Measurements from ENCODE around the gene ZNF329. TPM values are rescaled to one million over a fixed set of nuclear protein-coding genes. Genes with fewer than 3 reads are reported as not detected.

ZNF329 gene
- total RNA-seq = 8.1 to 11.5 TPM (median 9.2 TPM) in 3 replicates
- long read RNA-seq, partial matches to known transcripts = 0 of 2 reads
- long read RNA-seq, other reads (novel, unspliced or antisense) = 1 of 2 reads

DNA sequence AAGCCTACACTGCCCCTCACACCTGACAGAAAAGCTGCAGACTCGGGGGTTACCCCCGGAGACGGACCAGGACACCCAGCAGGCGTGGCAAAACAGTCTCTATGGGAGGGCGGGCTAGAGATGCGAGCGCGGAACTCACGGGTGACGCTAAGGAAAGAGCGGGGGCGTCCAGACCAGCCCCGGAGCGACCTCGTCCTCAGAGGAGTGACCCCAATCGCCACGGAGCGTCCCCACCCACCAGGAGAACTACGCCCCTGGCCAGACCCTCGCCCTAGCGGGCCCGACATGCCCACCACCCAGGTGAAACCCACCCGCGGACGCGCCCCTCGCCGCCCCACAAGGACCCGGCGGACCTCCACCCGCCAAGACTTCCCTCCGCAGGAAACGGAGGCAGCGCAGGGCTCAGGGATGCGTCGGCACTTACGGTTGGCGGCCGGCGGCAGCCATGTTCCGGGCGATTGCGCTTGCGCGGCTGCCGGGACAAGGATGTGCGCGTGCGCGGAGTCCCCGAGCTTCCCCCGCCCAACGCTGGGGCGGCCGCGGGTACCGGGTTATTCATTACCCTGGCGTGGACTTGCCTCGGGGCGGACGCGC is at the start of gene ZNF329:
Gene ZNF329 (minus strand): TSS at position 462 of the 594 bp plus-strand sequence. CDS start 21,286 bp downstream, outside the sequence.
- peaks cover 26% of the 10 kb centered on the region for H3K4me1 Mint-ChIP-seq (ENCODE audit: low read depth)
- H3K36me3 Mint-ChIP-seq (ENCODE audit: low read depth) = peaks cover 24% of the 10 kb centered on the region
- peaks cover 21% of the 10 kb centered on the region for H3K9me3 Mint-ChIP-seq (ENCODE audit: low read depth)
- peak within 1 kb of the TSS; percentile 87 for H3K27ac Mint-ChIP-seq (ENCODE audit: unreplicated experiment)
- TF ChIP-seq, protein P1, sequence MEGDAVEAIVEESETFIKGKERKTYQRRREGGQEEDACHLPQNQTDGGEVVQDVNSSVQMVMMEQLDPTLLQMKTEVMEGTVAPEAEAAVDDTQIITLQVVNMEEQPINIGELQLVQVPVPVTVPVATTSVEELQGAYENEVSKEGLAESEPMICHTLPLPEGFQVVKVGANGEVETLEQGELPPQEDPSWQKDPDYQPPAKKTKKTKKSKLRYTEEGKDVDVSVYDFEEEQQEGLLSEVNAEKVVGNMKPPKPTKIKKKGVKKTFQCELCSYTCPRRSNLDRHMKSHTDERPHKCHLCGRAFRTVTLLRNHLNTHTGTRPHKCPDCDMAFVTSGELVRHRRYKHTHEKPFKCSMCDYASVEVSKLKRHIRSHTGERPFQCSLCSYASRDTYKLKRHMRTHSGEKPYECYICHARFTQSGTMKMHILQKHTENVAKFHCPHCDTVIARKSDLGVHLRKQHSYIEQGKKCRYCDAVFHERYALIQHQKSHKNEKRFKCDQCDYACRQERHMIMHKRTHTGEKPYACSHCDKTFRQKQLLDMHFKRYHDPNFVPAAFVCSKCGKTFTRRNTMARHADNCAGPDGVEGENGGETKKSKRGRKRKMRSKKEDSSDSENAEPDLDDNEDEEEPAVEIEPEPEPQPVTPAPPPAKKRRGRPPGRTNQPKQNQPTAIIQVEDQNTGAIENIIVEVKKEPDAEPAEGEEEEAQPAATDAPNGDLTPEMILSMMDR (IDR thresholded peaks at IDR 0.05) = no peak
- peak within 1 kb of the TSS; percentile 94 for H3K4me3 Mint-ChIP-seq (ENCODE audit: unreplicated experiment)
- no peaks in the 10 kb centered on the region for H3K27me3 Mint-ChIP-seq (ENCODE audit: low read depth)
- DNase-seq (ENCODE audit: low spot score) = peak; percentile 95

DNA sequence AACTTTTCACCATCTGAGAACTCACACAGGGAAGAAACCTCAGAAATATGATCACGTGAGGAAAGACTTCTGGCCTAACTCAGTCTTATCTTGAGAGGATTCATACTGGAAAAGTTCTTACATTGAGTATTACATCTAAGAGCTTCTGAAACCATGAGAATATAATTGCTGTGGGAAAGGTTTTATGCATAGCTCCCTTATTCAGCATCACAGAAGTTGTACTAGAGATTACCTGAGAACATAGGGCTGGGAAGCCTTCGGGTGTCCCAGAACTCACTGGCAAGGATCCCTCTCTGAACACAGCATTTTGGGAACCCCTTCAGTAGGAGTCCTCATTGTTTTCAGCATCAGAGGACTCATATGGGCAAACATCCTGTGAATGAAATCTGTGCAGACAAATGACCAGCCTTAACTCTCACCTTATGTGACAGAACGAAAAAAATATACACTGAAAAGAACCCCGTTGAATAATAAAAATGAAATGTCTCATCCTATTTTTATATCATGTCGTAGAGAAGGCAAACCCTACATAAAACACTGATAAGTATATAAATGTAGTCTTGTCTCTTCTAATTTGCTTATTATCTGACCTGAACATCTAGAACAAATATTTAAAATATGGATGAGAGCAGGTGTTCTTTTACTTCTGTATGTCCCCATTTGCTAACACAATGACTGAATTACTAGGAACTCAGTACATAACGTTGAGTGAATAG is 46.5 kb upstream of the ZNF329 start:
- TF ChIP-seq, protein P1 (IDR thresholded peaks at IDR 0.05) = no peak
- peaks cover 63% of the 10 kb centered on the region for H3K9me3 Mint-ChIP-seq (ENCODE audit: low read depth)
- H3K4me1 Mint-ChIP-seq (ENCODE audit: low read depth) = no peaks in the 10 kb centered on the region
- no peaks in the 10 kb centered on the region for H3K27me3 Mint-ChIP-seq (ENCODE audit: low read depth)
- DNase-seq (ENCODE audit: low spot score) = no peak
- peaks cover 80% of the 10 kb centered on the region for H3K36me3 Mint-ChIP-seq (ENCODE audit: low read depth)
- no peak overlapping the region for H3K4me3 Mint-ChIP-seq (ENCODE audit: unreplicated experiment)
- H3K27ac Mint-ChIP-seq (ENCODE audit: unreplicated experiment) = no peak overlapping the region

DNA sequence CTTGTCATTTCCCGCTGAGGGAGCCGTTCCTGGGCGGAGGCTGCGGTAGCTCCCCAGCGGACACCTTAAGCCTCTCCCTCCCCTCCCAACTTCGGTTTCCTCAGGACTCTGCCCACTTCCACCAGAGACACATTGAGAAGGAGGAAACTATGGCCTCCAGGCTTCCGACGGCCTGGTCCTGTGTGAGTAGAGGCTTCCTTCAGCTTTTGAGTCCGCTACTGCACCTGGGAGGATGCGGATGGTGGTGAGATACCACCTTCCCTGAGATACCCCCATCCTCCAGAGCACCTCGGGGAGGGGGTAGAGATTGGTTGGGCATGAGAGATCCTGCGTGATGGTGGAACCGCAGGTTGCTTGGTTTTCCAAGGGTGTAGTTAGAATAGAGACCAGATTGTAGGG is 33.2 kb upstream of the ZNF329 start:
- H3K27me3 Mint-ChIP-seq (ENCODE audit: low read depth) = no peaks in the 10 kb centered on the region
- TF ChIP-seq, protein P1 (IDR thresholded peaks at IDR 0.05) = no peak
- H3K4me1 Mint-ChIP-seq (ENCODE audit: low read depth) = peaks cover 12% of the 10 kb centered on the region
- peak overlapping the region; percentile 99 for H3K27ac Mint-ChIP-seq (ENCODE audit: unreplicated experiment)
- peaks cover 50% of the 10 kb centered on the region for H3K9me3 Mint-ChIP-seq (ENCODE audit: low read depth)
- DNase-seq (ENCODE audit: low spot score) = no peak
- peaks cover 61% of the 10 kb centered on the region for H3K36me3 Mint-ChIP-seq (ENCODE audit: low read depth)
- H3K4me3 Mint-ChIP-seq (ENCODE audit: unreplicated experiment) = peak overlapping the region; percentile 95

DNA sequence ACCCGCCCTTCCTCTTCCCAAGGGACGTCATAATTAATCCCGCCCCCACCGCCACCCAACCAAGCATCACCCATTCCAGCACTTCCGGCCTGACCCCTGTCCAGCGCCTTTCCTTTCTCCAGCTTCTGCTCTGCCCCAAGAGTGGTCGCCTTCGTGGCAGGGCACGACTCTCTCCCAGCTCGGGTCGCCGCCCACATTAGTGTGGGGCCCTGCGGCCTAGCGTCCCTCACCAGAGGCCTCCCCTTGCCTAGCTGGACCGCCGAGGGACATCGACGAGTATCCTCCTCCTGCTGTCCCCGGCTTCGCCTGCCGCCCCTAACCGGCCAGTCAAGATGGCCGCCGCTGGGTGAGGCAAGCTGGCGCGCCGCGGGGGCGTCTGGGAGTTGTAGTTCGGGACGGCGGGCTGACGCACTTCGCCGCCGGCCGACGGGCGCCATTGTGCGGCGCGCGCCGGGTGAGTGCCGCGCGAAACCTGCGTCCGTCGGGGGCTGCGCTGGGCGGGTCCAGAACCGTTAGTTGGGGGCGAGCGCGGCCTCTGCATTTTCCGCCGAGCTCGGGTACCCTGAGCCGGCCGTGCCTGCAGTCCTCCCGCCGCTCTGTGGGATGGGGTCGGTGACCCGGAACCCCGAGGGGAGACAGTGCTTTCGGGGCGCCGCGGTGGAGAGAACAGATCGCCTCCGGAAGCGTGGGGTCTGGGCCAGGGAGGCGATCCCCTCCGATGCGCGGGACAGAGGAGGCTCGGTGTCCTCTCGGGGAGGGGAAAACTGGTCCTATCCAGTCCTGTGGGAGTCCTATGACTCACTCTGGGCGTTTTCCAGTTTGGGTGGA is 32.6 kb upstream of the ZNF329 start, which contains the start of gene ZNF274:
Gene ZNF274 (plus strand): TSS at position 73 of the 828 bp plus-strand sequence. CDS start 905 bp downstream, outside the sequence.
- peak within 1 kb of the TSS; percentile 95 for H3K4me3 Mint-ChIP-seq (ENCODE audit: unreplicated experiment)
- peaks cover 12% of the 10 kb centered on the region for H3K4me1 Mint-ChIP-seq (ENCODE audit: low read depth)
- TF ChIP-seq, protein P1 (IDR thresholded peaks at IDR 0.05) = peak; percentile 3
- peak within 1 kb of the TSS; percentile 99 for H3K27ac Mint-ChIP-seq (ENCODE audit: unreplicated experiment)
- peaks cover 51% of the 10 kb centered on the region for H3K9me3 Mint-ChIP-seq (ENCODE audit: low read depth)
- H3K27me3 Mint-ChIP-seq (ENCODE audit: low read depth) = no peaks in the 10 kb centered on the region
- peak; percentile 95 for DNase-seq (ENCODE audit: low spot score)
- peaks cover 62% of the 10 kb centered on the region for H3K36me3 Mint-ChIP-seq (ENCODE audit: low read depth)

DNA sequence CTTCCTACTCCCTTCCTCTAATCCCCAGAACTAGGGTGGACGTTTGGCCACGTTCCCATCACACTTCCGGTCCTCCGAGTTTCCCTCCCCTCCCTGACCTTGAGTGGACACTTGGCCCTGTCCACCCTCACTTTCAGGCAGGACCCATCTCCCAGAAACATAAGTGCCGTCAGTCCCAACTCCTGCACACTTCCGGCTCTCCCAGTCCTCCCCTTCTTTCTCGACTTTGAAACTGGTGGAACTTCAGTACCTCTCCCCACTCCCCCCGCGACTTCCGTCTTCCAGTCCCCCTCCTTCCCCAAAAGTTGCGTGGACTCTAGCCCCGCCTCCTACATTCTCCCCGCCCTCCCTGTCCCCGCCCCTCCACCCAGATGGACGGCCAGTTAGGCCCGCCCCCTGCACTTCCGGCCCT is 32.0 kb upstream of the ZNF329 start:
- Mint-ChIP-seq H3K4me1 (ENCODE audit: low read depth) (peaks cover 12% of the 10 kb centered on the region), H3K9me3 (ENCODE audit: low read depth) (peaks cover 52% of the 10 kb centered on the region), H3K4me3 (ENCODE audit: unreplicated experiment) (peak overlapping the region; percentile 95), H3K36me3 (ENCODE audit: low read depth) (peaks cover 61% of the 10 kb centered on the region), H3K27ac (ENCODE audit: unreplicated experiment) (peak overlapping the region; percentile 99), H3K27me3 (ENCODE audit: low read depth) (no peaks in the 10 kb centered on the region)
- no peak for DNase-seq (ENCODE audit: low spot score)
- TF ChIP-seq, protein P1 (IDR thresholded peaks at IDR 0.05) = no peak
